Measurements from ENCODE around the gene CCDC88C.
"Not testable (repeated sequence)": the region's sequence is repeated elsewhere in the genome, so short reads cannot be mapped to it uniquely, and the experiment has no call there.

The CCDC88C gene

DNA sequence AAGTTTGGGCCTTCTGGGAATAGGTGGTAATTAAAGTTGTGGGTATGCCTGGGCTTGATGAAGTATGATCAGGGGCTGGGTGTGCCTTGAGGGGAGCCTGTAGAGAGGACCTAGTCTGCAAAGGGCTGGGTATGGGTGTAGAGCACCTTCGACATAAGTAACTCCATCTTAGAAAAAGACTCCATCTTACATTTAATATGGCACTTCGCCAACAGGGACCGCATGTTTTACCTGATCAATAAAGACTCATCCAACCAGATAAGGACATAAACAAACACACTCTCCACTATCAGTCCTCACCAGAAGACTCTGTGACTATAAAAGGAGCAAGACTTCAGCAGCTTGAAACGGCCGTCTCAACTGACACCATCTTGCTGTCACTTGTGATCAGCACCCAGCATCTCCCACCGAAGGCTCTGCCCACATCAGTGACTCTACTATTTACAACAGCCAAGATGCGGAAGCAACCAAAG lies 149.6 kb downstream of the CCDC88C start:
- peaks cover 6 to 30% (median 21%) of the 10 kb centered on the region in 3 experiments for H3K27me3 ChIP-seq (ENCODE audit: control insufficient read depth in 3 of 3, insufficient read depth in 3 of 3, low read depth in 1 of 3, low read length in 3 of 3)
- H2BK15ac ChIP-seq (ENCODE audit: low read length), result no peak overlapping the region
- no peak overlapping the region for H4K91ac ChIP-seq (ENCODE audit: low read depth, low read length, poor library complexity)
- peaks cover 4 to 8% of the 10 kb centered on the region in 2 donors for H3K4me1 ChIP-seq (ENCODE audit: control insufficient read depth in 2 of 2, insufficient read depth in 1 of 2, low read depth in 1 of 2, low read length in 2 of 2)
- no peak overlapping the region for H3K23ac ChIP-seq (ENCODE audit: low read depth, low read length, poor library complexity)
- no peak overlapping the region for H2AFZ ChIP-seq (ENCODE audit: low read length)
- H3K4ac ChIP-seq (ENCODE audit: low read length), result no peak overlapping the region
- WGBS, 2 donors (ENCODE audit: extremely low coverage in 2 of 2, insufficient read length in 2 of 2, insufficient replicate concordance in 1 of 2), result no CpG with 5 or more reads among the region's 7 CpGs
- no peak overlapping the region for H3K18ac ChIP-seq (ENCODE audit: low read length)
- H3K36me3 ChIP-seq (replicated peaks in 1 of 2; ENCODE audit: control insufficient read depth in 2 of 2, insufficient read depth in 2 of 2, low read length in 2 of 2), result peaks cover 6 to 17% of the 10 kb centered on the region in 2 donors
- no peak overlapping the region for H2BK5ac ChIP-seq (ENCODE audit: low read length)
- H3K4me2 ChIP-seq (ENCODE audit: insufficient read depth, low read length, poor library complexity, severe bottlenecking), result no peak overlapping the region
- no peaks in the 10 kb centered on the region for H3K9me3 ChIP-seq (replicated peaks in 1 of 2; ENCODE audit: control insufficient read depth in 2 of 2, insufficient read depth in 1 of 2, low read depth in 1 of 2, low read length in 2 of 2)
- H3K79me1 ChIP-seq (ENCODE audit: low read depth, low read length), result peaks cover 4% of the 10 kb centered on the region
- H2BK12ac ChIP-seq (ENCODE audit: low read length), result no peak overlapping the region
- no peak overlapping the region for H3K9ac ChIP-seq (ENCODE audit: low read depth, low read length, poor library complexity)
- no peak overlapping the region for H4K8ac ChIP-seq (ENCODE audit: low read depth, low read length)
- no peak overlapping the region for H3K27ac ChIP-seq (replicated peaks; ENCODE audit: low read length)
- no peak overlapping the region for H2BK120ac ChIP-seq (ENCODE audit: low read depth, low read length)
- H3K4me3 ChIP-seq (ENCODE audit: low read length in 2 of 2), result no peak overlapping the region
- no peak overlapping the region for H2AK5ac ChIP-seq (ENCODE audit: low read depth, low read length)
- no peak overlapping the region for H3K14ac ChIP-seq (ENCODE audit: low read length)
- no peak for DNase-seq (ENCODE audit: low spot score)

DNA sequence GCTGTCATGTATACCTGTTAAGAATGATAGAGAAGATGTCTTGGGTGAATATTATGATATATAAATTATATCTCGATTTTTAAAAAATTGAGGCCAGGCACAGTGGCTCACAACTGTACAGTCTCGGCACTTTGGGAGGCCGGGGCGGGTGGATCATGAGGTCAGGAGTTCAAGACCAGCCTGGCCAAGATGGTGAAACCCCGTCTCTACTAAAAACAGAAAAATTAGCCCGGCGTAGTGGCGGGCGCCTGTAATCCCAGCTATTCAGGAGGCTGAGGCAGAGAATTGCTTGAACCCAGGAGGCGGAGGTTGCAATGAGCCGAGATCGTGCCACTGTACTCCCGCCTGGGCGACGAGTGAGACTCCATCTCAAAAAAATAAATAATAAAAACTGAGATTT lies 151.3 kb downstream of the CCDC88C start:
- H2AK5ac ChIP-seq (ENCODE audit: low read depth, low read length); H2AFZ ChIP-seq (ENCODE audit: low read length); H2BK12ac ChIP-seq (ENCODE audit: low read length); H2BK5ac ChIP-seq (ENCODE audit: low read length); H2BK15ac ChIP-seq (ENCODE audit: low read length); H2BK120ac ChIP-seq (ENCODE audit: low read depth, low read length); H3K4ac ChIP-seq (ENCODE audit: low read length); H3K23ac ChIP-seq (ENCODE audit: low read depth, low read length, poor library complexity); H3K9ac ChIP-seq (ENCODE audit: low read depth, low read length, poor library complexity); H3K9me3 ChIP-seq (replicated peaks in 1 of 2; ENCODE audit: control insufficient read depth in 2 of 2, insufficient read depth in 1 of 2, low read depth in 1 of 2, low read length in 2 of 2); H3K4me2 ChIP-seq (ENCODE audit: insufficient read depth, low read length, poor library complexity, severe bottlenecking); H3K27ac ChIP-seq (replicated peaks; ENCODE audit: low read length); H4K8ac ChIP-seq (ENCODE audit: low read depth, low read length); H3K36me3 ChIP-seq (replicated peaks in 1 of 2; ENCODE audit: control insufficient read depth in 2 of 2, insufficient read depth in 2 of 2, low read length in 2 of 2); DNase-seq (ENCODE audit: low spot score); H3K18ac ChIP-seq (ENCODE audit: low read length); H3K79me1 ChIP-seq (ENCODE audit: low read depth, low read length); H4K91ac ChIP-seq (ENCODE audit: low read depth, low read length, poor library complexity); H3K14ac ChIP-seq (ENCODE audit: low read length); H3K4me1 ChIP-seq (ENCODE audit: control insufficient read depth in 2 of 2, insufficient read depth in 1 of 2, low read depth in 1 of 2, low read length in 2 of 2); H3K4me3 ChIP-seq (ENCODE audit: low read length in 2 of 2): not testable (repeated sequence)
- H3K27me3 ChIP-seq (ENCODE audit: control insufficient read depth in 3 of 3, insufficient read depth in 3 of 3, low read depth in 1 of 3, low read length in 3 of 3), result peaks cover 6 to 34% (median 21%) of the 10 kb centered on the region in 3 experiments
- no CpG with 5 or more reads among the region's 15 CpGs for WGBS, 2 donors (ENCODE audit: extremely low coverage in 2 of 2, insufficient read length in 2 of 2, insufficient replicate concordance in 1 of 2)

DNA sequence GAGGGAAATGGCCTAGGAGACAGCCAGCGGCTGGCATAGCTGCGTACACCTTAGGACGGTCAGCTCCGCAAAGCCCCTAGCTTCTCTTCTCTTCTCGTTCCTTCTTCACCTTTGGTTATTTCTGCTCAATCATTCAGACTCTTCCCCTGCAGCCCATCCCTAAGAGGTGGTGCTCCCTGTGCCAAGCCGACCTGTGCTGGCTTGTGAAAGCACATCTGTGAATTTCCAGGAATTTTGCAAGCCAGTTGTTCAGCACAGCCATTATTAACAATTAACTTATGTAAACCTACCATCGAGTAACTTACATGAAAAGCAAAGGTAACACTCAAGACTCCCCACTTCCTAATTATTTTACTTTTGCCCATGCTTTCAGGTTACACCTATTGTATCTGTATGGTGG lies 152.2 kb downstream of the CCDC88C start:
- Histone ChIP-seq H2AK5ac (ENCODE audit: low read depth, low read length) (peak overlapping the region; percentile 32), H3K4me3 (ENCODE audit: low read length in 2 of 2) (no peak overlapping the region), H3K36me3 (replicated peaks in 1 of 2; ENCODE audit: control insufficient read depth in 2 of 2, insufficient read depth in 2 of 2, low read length in 2 of 2) (peaks cover 2 to 3% of the 10 kb centered on the region in 2 donors), H3K4me1 (ENCODE audit: control insufficient read depth in 2 of 2, insufficient read depth in 1 of 2, low read depth in 1 of 2, low read length in 2 of 2) (peaks cover 4 to 8% of the 10 kb centered on the region in 2 donors), H3K23ac (ENCODE audit: low read depth, low read length, poor library complexity) (no peak overlapping the region), H3K79me1 (ENCODE audit: low read depth, low read length) (peaks cover 4% of the 10 kb centered on the region), H4K91ac (ENCODE audit: low read depth, low read length, poor library complexity) (no peak overlapping the region), H3K18ac (ENCODE audit: low read length) (peak overlapping the region; percentile 84), H3K27ac (replicated peaks; ENCODE audit: low read length) (no peak overlapping the region), H3K4me2 (ENCODE audit: insufficient read depth, low read length, poor library complexity, severe bottlenecking) (no peak overlapping the region), H3K4ac (ENCODE audit: low read length) (no peak overlapping the region), H3K9me3 (replicated peaks in 1 of 2; ENCODE audit: control insufficient read depth in 2 of 2, insufficient read depth in 1 of 2, low read depth in 1 of 2, low read length in 2 of 2) (peaks cover 0 to 4% of the 10 kb centered on the region in 2 donors), H2AFZ (ENCODE audit: low read length) (no peak overlapping the region), H2BK5ac (ENCODE audit: low read length) (no peak overlapping the region), H3K27me3 (ENCODE audit: control insufficient read depth in 3 of 3, insufficient read depth in 3 of 3, low read depth in 1 of 3, low read length in 3 of 3) (peaks cover 6 to 34% (median 21%) of the 10 kb centered on the region in 3 experiments), H4K8ac (ENCODE audit: low read depth, low read length) (no peak overlapping the region), H2BK15ac (ENCODE audit: low read length) (peak overlapping the region; percentile 63), H3K14ac (ENCODE audit: low read length) (no peak overlapping the region), H3K9ac (ENCODE audit: low read depth, low read length, poor library complexity) (no peak overlapping the region), H2BK120ac (ENCODE audit: low read depth, low read length) (no peak overlapping the region), H2BK12ac (ENCODE audit: low read length) (no peak overlapping the region)
- WGBS, 2 donors (ENCODE audit: extremely low coverage in 2 of 2, insufficient read length in 2 of 2, insufficient replicate concordance in 1 of 2), result no CpG with 5 or more reads among the region's 7 CpGs
- no peak for DNase-seq (ENCODE audit: low spot score)

DNA sequence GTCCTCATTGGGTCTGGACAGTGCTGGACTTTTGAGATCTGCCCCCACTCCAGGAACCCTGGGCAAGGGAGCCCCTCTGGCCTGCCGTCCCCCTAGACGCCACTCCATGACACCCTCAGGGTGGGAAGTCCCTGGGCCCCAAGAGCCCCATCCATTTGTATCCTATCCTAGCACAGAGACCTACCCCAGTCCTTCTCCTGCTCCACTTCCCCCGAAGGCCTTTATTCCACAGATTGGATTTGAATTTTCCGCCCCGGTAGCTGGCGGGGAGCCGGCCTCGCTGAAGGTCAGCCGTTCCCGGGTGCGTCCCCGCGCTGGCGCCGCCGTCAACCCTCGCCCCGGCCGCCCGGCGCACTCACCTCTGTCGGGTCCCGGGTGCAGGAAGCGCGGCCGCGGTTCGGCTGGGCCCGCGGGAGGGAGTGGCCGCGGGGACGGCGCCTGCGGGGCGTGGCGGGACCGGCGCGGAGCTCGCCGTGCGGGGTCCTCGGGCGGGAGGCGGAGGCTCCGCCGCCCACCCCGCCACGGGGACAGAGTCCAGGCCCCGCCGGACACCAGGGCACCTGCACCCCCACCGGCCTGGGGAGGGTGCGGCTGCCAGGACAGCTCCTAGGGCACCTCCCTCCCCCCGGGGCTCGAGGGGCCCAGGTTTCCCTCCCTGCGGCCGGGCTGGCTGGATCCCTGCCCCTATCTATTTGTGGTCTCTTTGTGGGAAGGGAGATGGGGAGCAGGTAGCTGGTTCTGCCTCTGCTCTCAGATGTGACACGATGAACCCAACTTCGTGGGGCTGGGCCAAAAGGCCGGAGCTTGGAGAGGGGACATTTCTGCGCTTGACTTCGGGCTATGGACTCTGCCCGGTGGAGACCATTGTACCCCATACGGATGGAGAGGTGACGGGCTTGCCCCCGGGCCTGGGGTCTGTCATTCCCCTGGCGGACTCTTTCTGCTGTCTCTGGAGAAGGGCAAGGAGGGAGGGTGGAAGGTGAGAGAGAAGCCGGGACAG lies 153.2 kb downstream of the CCDC88C start:
- peak overlapping the region; percentile 92 for H3K18ac ChIP-seq (ENCODE audit: low read length)
- no peak overlapping the region for H3K27ac ChIP-seq (replicated peaks; ENCODE audit: low read length)
- no CpG with 5 or more reads among the region's 69 CpGs for WGBS, 2 donors (ENCODE audit: extremely low coverage in 2 of 2, insufficient read length in 2 of 2, insufficient replicate concordance in 1 of 2)
- H3K4ac ChIP-seq (ENCODE audit: low read length), result no peak overlapping the region
- DNase-seq (ENCODE audit: low spot score), result no peak
- peaks cover 0 to 4% of the 10 kb centered on the region in 2 donors for H3K9me3 ChIP-seq (replicated peaks in 1 of 2; ENCODE audit: control insufficient read depth in 2 of 2, insufficient read depth in 1 of 2, low read depth in 1 of 2, low read length in 2 of 2)
- H2AFZ ChIP-seq (ENCODE audit: low read length), result peak overlapping the region; percentile 84
- H3K4me3 ChIP-seq (ENCODE audit: low read length in 2 of 2), result peak overlapping the region; percentile 15 to 75
- peak overlapping the region; percentile 10 for H2BK5ac ChIP-seq (ENCODE audit: low read length)
- H3K4me2 ChIP-seq (ENCODE audit: insufficient read depth, low read length, poor library complexity, severe bottlenecking), result peak overlapping the region; percentile 61
- no peaks in the 10 kb centered on the region for H3K36me3 ChIP-seq (replicated peaks in 1 of 2; ENCODE audit: control insufficient read depth in 2 of 2, insufficient read depth in 2 of 2, low read length in 2 of 2)
- no peak overlapping the region for H2BK12ac ChIP-seq (ENCODE audit: low read length)
- H3K14ac ChIP-seq (ENCODE audit: low read length), result peak overlapping the region; percentile 66
- H2BK15ac ChIP-seq (ENCODE audit: low read length), result peak overlapping the region; percentile 63
- H4K91ac ChIP-seq (ENCODE audit: low read depth, low read length, poor library complexity), result no peak overlapping the region
- peak overlapping the region; percentile 69 for H3K23ac ChIP-seq (ENCODE audit: low read depth, low read length, poor library complexity)
- peak overlapping the region; percentile 58 for H4K8ac ChIP-seq (ENCODE audit: low read depth, low read length)
- peaks cover 4 to 7% of the 10 kb centered on the region in 2 donors for H3K4me1 ChIP-seq (ENCODE audit: control insufficient read depth in 2 of 2, insufficient read depth in 1 of 2, low read depth in 1 of 2, low read length in 2 of 2)
- peak overlapping the region; percentile 32 for H2AK5ac ChIP-seq (ENCODE audit: low read depth, low read length)
- peaks cover 6 to 34% (median 21%) of the 10 kb centered on the region in 3 experiments for H3K27me3 ChIP-seq (ENCODE audit: control insufficient read depth in 3 of 3, insufficient read depth in 3 of 3, low read depth in 1 of 3, low read length in 3 of 3)
- peak overlapping the region; percentile 80 for H3K9ac ChIP-seq (ENCODE audit: low read depth, low read length, poor library complexity)
- H2BK120ac ChIP-seq (ENCODE audit: low read depth, low read length), result peak overlapping the region; percentile 90
- H3K79me1 ChIP-seq (ENCODE audit: low read depth, low read length), result peaks cover 3% of the 10 kb centered on the region

Measured in neuronal stem cell (in vitro differentiated cells).